HCT116 (cell line): Measurements from ENCODE around the gene SLC47A2. TPM values are rescaled to one million over a fixed set of nuclear protein-coding genes. Genes with fewer than 3 reads are reported as not detected.
"Not testable (repeated sequence)": the region's sequence is repeated elsewhere in the genome, so short reads cannot be mapped to it uniquely, and the experiment has no call there.

Experiments used
- ATAC-seq: fragments of 200-7000 bp; cut with Tn5 transposase; 2 replicates; pipeline ENCODE4 v1.9.1; 2020; ENCODE audit warnings: mild to moderate bottlenecking, moderate library complexity
- BruUV-seq: library from RNA; stranded (reverse); fragments of 400-500 nt; replicated peaks from 2 replicates; lab custom pipeline; 2021; lab: Mats Ljungman, UMichigan
- CTCF ChIA-PET: fragments of 300-600 bp; sonication (Branson Sonifier 250); formaldehyde crosslinking; loops from one replicate; lab custom pipeline; 2021; ENCODE audit warnings: antibody characterized with exemption; lab: Charles Lee
- POLR2A ChIA-PET: fragments of 300-600, 350-600 bp; sonication (Branson Sonifier 250); formaldehyde crosslinking; loops from one replicate; lab custom pipeline; 2021; ENCODE audit warnings: antibody characterized with exemption; lab: Charles Lee
- RAD21 ChIA-PET, 2 experiments: fragments of 300-600 bp; sonication (Branson Sonifier 250); formaldehyde crosslinking; loops; one replicate each; lab custom pipeline; 2023; ENCODE audit warnings: low total read pairs in 2 of 2; ENCODE audit not compliant: uncharacterized antibody in 2 of 2, unreplicated experiment in 2 of 2, low non-redundant PET in 1 of 2; lab: Charles Lee
- DNase-seq: peaks from one replicate; pipeline ENCODE4 v3.0.0-alpha.2; 2010; ENCODE audit warnings: low read depth, low spot score
- H2AFZ ChIP-seq: fragments of 200-600 bp; shearing (Covaris generic), sonication (generic); 2 replicates; pipeline ENCODE4 v1.6.1; 2017; ENCODE audit warnings: low read depth, mixed run types, mixed read lengths, antibody characterized with exemption, low read length; ENCODE audit not compliant: poor library complexity, severe bottlenecking
- H3K27ac ChIP-seq: 2 replicates; pipeline ENCODE4 v1.5.1; 2012; ENCODE audit warnings: low read depth, low read length
- H3K27me3 ChIP-seq: fragments of 200-600 bp; sonication (generic); 2 replicates; pipeline ENCODE4 v1.6.1; 2016; ENCODE audit warnings: mixed run types, low read length, mixed read lengths; ENCODE audit not compliant: insufficient read depth
- H3K36me3 ChIP-seq, 2 experiments: fragments of 200-500 bp in 1 of 2; fragments of 200-600 bp in 1 of 2; sonication (Bioruptor generic) in 1 of 2; sonication (generic) in 1 of 2; 2 replicates each; pipeline versions ENCODE4 v1.5.1 to v1.6.1; 2014 to 2016; ENCODE audit warnings: low read length in 2 of 2, inconsistent platforms in 1 of 2, mixed read lengths in 1 of 2, mixed run types in 1 of 2; ENCODE audit not compliant: insufficient read depth in 2 of 2, control insufficient read depth in 1 of 2
- H3K4me1 ChIP-seq, 2 experiments: fragments of 200-600 bp in 1 of 2; sonication (generic) in 1 of 2; 2 replicates each; pipeline versions ENCODE4 v1.5.1 to v1.6.1; 2012 to 2017; ENCODE audit warnings: low read length in 2 of 2, inconsistent platforms in 1 of 2, mild to moderate bottlenecking in 1 of 2, mixed read lengths in 1 of 2, mixed run types in 1 of 2, moderate library complexity in 1 of 2; ENCODE audit not compliant: insufficient read depth in 2 of 2, control insufficient read depth in 1 of 2
- H3K4me2 ChIP-seq: fragments of 200-600 bp; sonication (generic); 2 replicates; pipeline ENCODE4 v1.6.1; 2017; ENCODE audit warnings: mixed run types, low read length, mixed read lengths
- H3K4me3 ChIP-seq, 2 experiments: fragments of 200-600 bp in 1 of 2; sonication (generic) in 1 of 2; replicated peaks in 1 of 2; 2 replicates each; pipeline ENCODE4 v1.5.1; 2011 to 2016; ENCODE audit warnings: low read length in 2 of 2, control low read depth in 1 of 2, low read depth in 1 of 2, mild to moderate bottlenecking in 1 of 2, mixed read lengths in 1 of 2, mixed run types in 1 of 2
- H3K79me2 ChIP-seq: fragments of 200-600 bp; sonication (generic); 2 replicates; pipeline ENCODE4 v1.6.1; 2017; ENCODE audit warnings: mild to moderate bottlenecking, mixed run types, low read length, moderate library complexity, mixed read lengths; ENCODE audit not compliant: insufficient read depth
- H3K9ac ChIP-seq: fragments of 200-600 bp; sonication (generic); 2 replicates; pipeline ENCODE4 v1.6.1; 2016; ENCODE audit warnings: low read length, mixed read lengths
- H3K9me2 ChIP-seq: fragments of 200-600 bp; sonication (generic), shearing (Covaris generic); 2 replicates; pipeline ENCODE4 v1.6.1; 2017; ENCODE audit warnings: mixed run types, mild to moderate bottlenecking, moderate library complexity; ENCODE audit not compliant: insufficient read depth
- H3K9me3 ChIP-seq, 2 experiments: fragments of 200-500 bp in 1 of 2; fragments of 200-600 bp in 1 of 2; sonication (Bioruptor generic) in 1 of 2; sonication (generic) in 1 of 2; 2 replicates each; pipeline ENCODE4 v1.6.1; 2014 to 2017; ENCODE audit warnings: low read length in 2 of 2, mixed read lengths in 2 of 2, inconsistent platforms in 1 of 2, low read depth in 1 of 2, mild to moderate bottlenecking in 1 of 2, mixed run types in 1 of 2, moderate library complexity in 1 of 2; ENCODE audit not compliant: control insufficient read depth in 1 of 2, insufficient read depth in 1 of 2
- H4K20me1 ChIP-seq: fragments of 200-600 bp; sonication (generic), shearing (Covaris generic); 2 replicates; pipeline ENCODE4 v1.6.1; 2017; ENCODE audit warnings: mixed run types, mild to moderate bottlenecking, moderate library complexity; ENCODE audit not compliant: insufficient read depth
- POLR2A ChIP-seq: IDR thresholded peaks from 2 replicates; pipeline ENCODE4 v1.7.0; 2011; ENCODE audit warnings: borderline replicate concordance; ENCODE audit not compliant: insufficient read depth, insufficient read length; ENCODE audit errors: extremely low read depth
- REST ChIP-seq: IDR thresholded peaks from 2 replicates; pipeline ENCODE4 v1.6.1; 2012; ENCODE audit warnings: low read depth
- SIN3A ChIP-seq: IDR thresholded peaks from 2 replicates; pipeline ENCODE4 v1.6.1; 2012; ENCODE audit warnings: low read depth
- SRF ChIP-seq: IDR thresholded peaks from 2 replicates; pipeline ENCODE4 v1.6.1; 2012; ENCODE audit warnings: low read depth
- intact Hi-C: fragments of 100-400 bp; cut with micrococcal nuclease; formaldehyde crosslinking; loops from 2 replicates; pipeline ENCODE4 v1.10.0; 2022
- total RNA-seq: library from RNA; stranded (reverse); gene quantifications from one replicate; pipeline ENCODE4 v1.2.1, GENCODE V29; 2021; ENCODE audit not compliant: unreplicated experiment

Gene SLC47A2
- total RNA-seq, 1 experiment from 2014 or later = not detected

- no peaks in the 10 kb centered on the region for H3K9me3 ChIP-seq
- intact Hi-C loops = no loop called here
- H3K4me2 ChIP-seq = no peak overlapping the region
- no peak overlapping the region for H3K27ac ChIP-seq
- TF ChIP-seq REST = no peak
- no peak for TF ChIP-seq SIN3A
- TF ChIP-seq POLR2A = no peak
- TF ChIP-seq SRF = no peak
- no peaks in the 10 kb centered on the region for H3K9me2 ChIP-seq
- peaks cover 0 to 2% of the 10 kb centered on the region in 2 experiments; a peak in 1 of 4 replicates for H3K36me3 ChIP-seq
- H3K9ac ChIP-seq = no peak overlapping the region
- ATAC-seq (no peak), DNase-seq (no peak)
- no peaks in the 10 kb centered on the region for H3K27me3 ChIP-seq
- ChIA-PET RAD21 (no interaction called here), POLR2A (no interaction called here), CTCF (no interaction called here)
- peaks cover under 1 to 2% of the 10 kb centered on the region in 2 experiments; a peak in 3 of 4 replicates for H3K4me1 ChIP-seq
- H3K79me2 ChIP-seq = no peaks in the 10 kb centered on the region
- H2AFZ ChIP-seq = no peak overlapping the region
- no peak overlapping the region for H3K4me3 ChIP-seq
- H4K20me1 ChIP-seq = no peaks in the 10 kb centered on the region
- BruUV-seq = no TSS peak
Measured at GRCh38 chr17:19686400-19687090, 29.8 kb downstream of the SLC47A2 start.

- H3K36me3 ChIP-seq, H3K4me2 ChIP-seq, RAD21 ChIA-PET, H3K4me3 ChIP-seq, DNase-seq, H3K9ac ChIP-seq, H3K9me2 ChIP-seq, POLR2A ChIA-PET, ATAC-seq, CTCF ChIA-PET, H3K27me3 ChIP-seq, H3K79me2 ChIP-seq, H3K4me1 ChIP-seq, BruUV-seq, H2AFZ ChIP-seq, H3K9me3 ChIP-seq, H4K20me1 ChIP-seq, intact Hi-C loops, H3K27ac ChIP-seq: not testable (repeated sequence)
Measured at GRCh38 chr17:19684909-19685580, 31.3 kb downstream of the SLC47A2 start.
